GM13977 (cell line): ENCODE measurements around the gene ACER3.

Experiments used
- DNase-seq: peaks from one replicate; pipeline ENCODE4 v3.0.0; 2012; ENCODE audit warnings: low spot score
- CTCF ChIP-seq: IDR thresholded peaks from 2 replicates; pipeline ENCODE4 v1.5.1; 2012; ENCODE audit warnings: mild to moderate bottlenecking, control low read depth; ENCODE audit not compliant: insufficient read depth; ENCODE audit errors: extremely low read depth, missing control alignments
- in situ Hi-C: fragments of 300-500 bp; cut with MboI; formaldehyde crosslinking; loops from one replicate; pipeline ENCODE4 v1.12.0; 2022; ENCODE audit warnings: low sequenced_read_pairs, low pct_unique_long_range_greater_than_20kb, mixed read lengths, inconsistent platforms; ENCODE audit not compliant: unreplicated experiment

The ACER3 gene

GRCh38 chr11:77069336-77069968, 208.7 kb downstream of the ACER3 start:
- no peak for TF ChIP-seq CTCF
- in situ Hi-C loops: no loop called here

GRCh38 chr11:77069969-77070582, 209.4 kb downstream of the ACER3 start:
- in situ Hi-C loops: no loop called here
- no peak for TF ChIP-seq CTCF
- DNase-seq: no peak

More at GRCh38 chr11:77069336-77069968, 208.7 kb downstream of the ACER3 start:
- no peak for DNase-seq

GRCh38 chr11:77071077-77071476, 210.4 kb downstream of the ACER3 start:
- in situ Hi-C loops: no loop called here
- DNase-seq: no peak
- no peak for TF ChIP-seq CTCF

- no peak for DNase-seq
- in situ Hi-C loops: no loop called here
- TF ChIP-seq CTCF: no peak
Observed at GRCh38 chr11:77071671-77072605, 211.2 kb downstream of the ACER3 start.

GRCh38 chr11:77072851-77073327, 212.2 kb downstream of the ACER3 start:
- in situ Hi-C loops: no loop called here
- no peak for TF ChIP-seq CTCF
- DNase-seq: no peak

- in situ Hi-C loops: no loop called here
- TF ChIP-seq CTCF: no peak
- no peak for DNase-seq
Observed at GRCh38 chr11:77073328-77074001, 212.7 kb downstream of the ACER3 start.
